Thoracic aorta (tissue), 2 donors: ENCODE measurements around the gene ARHGEF28. TPM values are rescaled to one million over a fixed set of nuclear protein-coding genes. Genes with fewer than 3 reads are reported as not detected.

Experiments
- ATAC-seq: fragments of 150-250 bp; one replicate; pipeline ENCODE4 v1.8.0; 2017; ENCODE audit warnings: low read depth; ENCODE audit not compliant: insufficient number of reproducible peaks, low FRiP score
- DNase-seq: peaks from one replicate; pipeline ENCODE4 v3.0.0-alpha.2; 2020; ENCODE audit warnings: low spot score
- H3K27ac ChIP-seq, 2 donors: fragments of 200-600 bp; sonication (generic); 1 replicate in 1 of 2; 2 replicates in 1 of 2; pipeline ENCODE4 v1.5.1; 2016; ENCODE audit warnings: mild to moderate bottlenecking in 2 of 2, moderate library complexity in 2 of 2
- H3K27me3 ChIP-seq: fragments of 200-600 bp; sonication (generic); replicated peaks from 2 replicates; pipeline ENCODE4 v1.6.0; 2016; ENCODE audit warnings: mild to moderate bottlenecking; ENCODE audit not compliant: insufficient read depth
- H3K36me3 ChIP-seq: fragments of 200-600 bp; sonication (generic); one replicate; pipeline ENCODE4 v1.5.1; 2016
- H3K4me1 ChIP-seq, 2 donors: fragments of 200-600 bp; sonication (generic); 1 replicate in 1 of 2; 2 replicates in 1 of 2; pipeline versions ENCODE4 v1.5.1 to v1.6.0; 2016; ENCODE audit warnings: low read depth in 2 of 2, mild to moderate bottlenecking in 1 of 2; ENCODE audit not compliant: control insufficient read depth in 1 of 2
- H3K4me3 ChIP-seq: fragments of 200-600 bp; sonication (generic); 2 replicates; pipeline ENCODE4 v1.5.1; 2016; ENCODE audit warnings: mild to moderate bottlenecking
- H3K9me3 ChIP-seq: fragments of 200-600 bp; sonication (generic); 2 replicates; pipeline ENCODE4 v1.5.1; 2016
- total RNA-seq, 2 donors: library from RNA; depleted of rRNA; stranded (reverse); fragments of >200 nt; gene quantifications; one replicate each; pipeline versions ENCODE4 v1.1.0 to v1.2.3, GENCODE V29; 2016
- TF ChIP-seq, protein P1 (sequence below): fragments of 200-600 bp; sonication (generic); IDR thresholded peaks from one replicate; pipeline ENCODE4 v1.5.1; 2019; ENCODE audit warnings: antibody characterized with exemption

Gene ARHGEF28
- total RNA-seq, 2 donors from 2014 or later: 35.5 to 40.8 TPM

DNA sequence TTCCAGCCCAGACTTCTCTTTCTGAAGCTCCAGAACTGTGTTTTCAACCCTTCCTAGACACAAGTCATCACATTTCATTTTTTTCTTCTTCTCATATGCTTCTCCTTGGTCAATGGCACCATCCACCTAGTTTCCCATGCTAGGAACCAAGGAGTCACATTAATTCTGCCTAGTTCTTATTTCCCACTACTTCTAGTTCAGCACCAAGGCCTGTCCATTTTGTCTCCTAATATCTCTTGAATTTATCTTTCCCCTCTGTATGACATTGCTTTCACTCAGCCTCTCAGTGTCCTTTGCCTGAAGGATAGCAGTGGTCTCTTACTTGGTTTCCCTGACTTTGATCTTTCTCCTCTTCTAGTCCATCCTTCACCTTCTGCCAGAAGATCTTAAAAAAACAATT is 38.8 kb downstream of the ARHGEF28 start:
- H3K27me3 ChIP-seq: no peaks in the 10 kb centered on the region
- TF ChIP-seq, protein P1, sequence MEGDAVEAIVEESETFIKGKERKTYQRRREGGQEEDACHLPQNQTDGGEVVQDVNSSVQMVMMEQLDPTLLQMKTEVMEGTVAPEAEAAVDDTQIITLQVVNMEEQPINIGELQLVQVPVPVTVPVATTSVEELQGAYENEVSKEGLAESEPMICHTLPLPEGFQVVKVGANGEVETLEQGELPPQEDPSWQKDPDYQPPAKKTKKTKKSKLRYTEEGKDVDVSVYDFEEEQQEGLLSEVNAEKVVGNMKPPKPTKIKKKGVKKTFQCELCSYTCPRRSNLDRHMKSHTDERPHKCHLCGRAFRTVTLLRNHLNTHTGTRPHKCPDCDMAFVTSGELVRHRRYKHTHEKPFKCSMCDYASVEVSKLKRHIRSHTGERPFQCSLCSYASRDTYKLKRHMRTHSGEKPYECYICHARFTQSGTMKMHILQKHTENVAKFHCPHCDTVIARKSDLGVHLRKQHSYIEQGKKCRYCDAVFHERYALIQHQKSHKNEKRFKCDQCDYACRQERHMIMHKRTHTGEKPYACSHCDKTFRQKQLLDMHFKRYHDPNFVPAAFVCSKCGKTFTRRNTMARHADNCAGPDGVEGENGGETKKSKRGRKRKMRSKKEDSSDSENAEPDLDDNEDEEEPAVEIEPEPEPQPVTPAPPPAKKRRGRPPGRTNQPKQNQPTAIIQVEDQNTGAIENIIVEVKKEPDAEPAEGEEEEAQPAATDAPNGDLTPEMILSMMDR: no peak
- ATAC-seq: no peak
- H3K9me3 ChIP-seq: no peaks in the 10 kb centered on the region
- no peak for DNase-seq
- H3K4me3 ChIP-seq: no peak overlapping the region
- H3K27ac ChIP-seq: no peak overlapping the region
- no peaks in the 10 kb centered on the region for H3K36me3 ChIP-seq
- peaks cover 0 to 10% of the 10 kb centered on the region in 2 donors for H3K4me1 ChIP-seq

DNA sequence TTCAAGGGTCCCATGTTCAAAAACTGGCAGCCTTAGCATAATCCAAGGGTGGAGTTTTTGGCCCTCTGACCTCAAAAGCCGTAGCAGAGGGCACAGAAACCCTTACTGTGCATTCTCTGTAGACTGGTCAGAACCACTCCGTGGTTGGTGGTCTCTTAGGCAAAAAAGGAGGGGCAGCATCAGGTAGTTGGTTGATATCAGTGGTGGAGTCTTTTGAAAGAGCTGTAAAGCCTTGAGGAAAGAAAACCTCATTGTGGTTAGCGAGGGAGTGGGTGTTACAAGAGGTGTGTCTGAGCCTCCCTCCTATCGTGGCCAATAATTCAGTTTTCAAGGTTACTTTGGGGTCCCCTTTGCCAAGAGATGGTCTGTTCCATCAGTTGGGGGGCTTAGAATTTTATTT is 40.9 kb downstream of the ARHGEF28 start:
- peaks cover 2 to 21% of the 10 kb centered on the region in 2 donors for H3K4me1 ChIP-seq
- H3K27me3 ChIP-seq: no peaks in the 10 kb centered on the region

DNA sequence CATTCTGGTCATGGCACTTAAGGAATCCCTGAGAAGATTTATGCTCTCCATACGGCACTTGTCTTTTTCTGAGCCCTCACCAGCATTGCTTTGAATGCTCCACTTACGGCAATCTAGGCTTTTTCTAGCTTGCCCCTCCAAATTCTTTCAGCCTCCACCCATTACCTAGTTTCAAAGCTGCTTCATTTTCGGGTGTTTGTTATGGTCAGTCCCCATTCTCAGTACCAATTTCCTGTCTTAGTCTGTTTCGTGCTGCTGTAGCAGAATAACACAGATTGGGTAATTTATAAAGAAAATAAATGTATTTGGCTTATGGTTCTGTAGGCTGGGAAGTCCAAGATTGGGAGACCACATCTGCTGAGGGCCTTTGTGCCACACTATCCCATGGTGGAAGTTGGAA is 42.0 kb downstream of the ARHGEF28 start:
- no peaks in the 10 kb centered on the region for H3K9me3 ChIP-seq
- peaks cover 11 to 28% of the 10 kb centered on the region in 2 donors for H3K4me1 ChIP-seq

More for the DNA sequence above, 40.9 kb downstream of the ARHGEF28 start:
- TF ChIP-seq, protein P1: no peak
- Histone ChIP-seq H3K36me3 (no peaks in the 10 kb centered on the region), H3K4me3 (no peak overlapping the region), H3K27ac (no peak overlapping the region), H3K9me3 (no peaks in the 10 kb centered on the region)
- ATAC-seq: no peak
- DNase-seq: no peak

DNA sequence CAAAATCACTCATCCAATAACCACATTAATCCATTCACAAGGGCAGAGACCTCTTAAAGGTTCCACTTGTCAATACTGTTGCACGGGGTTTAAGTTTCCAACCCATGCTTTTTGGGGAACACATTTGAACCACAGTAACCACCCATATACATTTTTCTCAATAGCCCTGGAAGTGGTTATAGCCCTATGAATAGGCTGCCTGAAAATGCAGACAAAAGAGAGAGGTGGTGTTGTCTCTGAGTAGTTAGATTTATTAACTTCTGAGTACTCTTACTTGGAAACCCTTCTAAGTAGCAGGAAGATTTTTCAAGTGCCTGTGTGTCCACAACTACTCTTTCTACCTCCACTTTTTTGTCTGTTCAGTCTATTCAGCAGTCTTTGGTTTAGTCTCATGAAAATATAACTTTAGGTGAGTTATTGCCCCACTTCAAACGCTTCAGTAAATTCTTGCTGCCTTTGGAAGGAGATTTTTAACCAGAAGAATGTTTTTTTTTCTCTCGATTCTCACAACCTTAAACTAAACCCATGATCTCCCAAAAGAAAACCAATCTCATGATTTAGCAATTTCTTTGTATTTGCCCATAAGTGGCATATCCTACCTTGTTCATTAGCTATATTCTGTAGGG is 42.6 kb downstream of the ARHGEF28 start:
- DNase-seq (no peak), ATAC-seq (no peak)
- Histone ChIP-seq H3K4me1 (peaks cover 16 to 31% of the 10 kb centered on the region in 2 donors), H3K9me3 (no peaks in the 10 kb centered on the region), H3K36me3 (no peaks in the 10 kb centered on the region), H3K27me3 (no peaks in the 10 kb centered on the region), H3K27ac (no peak overlapping the region), H3K4me3 (no peak overlapping the region)
- TF ChIP-seq, protein P1: no peak

More for the DNA sequence above, 42.0 kb downstream of the ARHGEF28 start:
- Histone ChIP-seq H3K27me3 (no peaks in the 10 kb centered on the region), H3K27ac (no peak overlapping the region), H3K4me3 (no peak overlapping the region), H3K36me3 (no peaks in the 10 kb centered on the region)
- DNase-seq: no peak
- TF ChIP-seq, protein P1: no peak
- no peak for ATAC-seq

DNA sequence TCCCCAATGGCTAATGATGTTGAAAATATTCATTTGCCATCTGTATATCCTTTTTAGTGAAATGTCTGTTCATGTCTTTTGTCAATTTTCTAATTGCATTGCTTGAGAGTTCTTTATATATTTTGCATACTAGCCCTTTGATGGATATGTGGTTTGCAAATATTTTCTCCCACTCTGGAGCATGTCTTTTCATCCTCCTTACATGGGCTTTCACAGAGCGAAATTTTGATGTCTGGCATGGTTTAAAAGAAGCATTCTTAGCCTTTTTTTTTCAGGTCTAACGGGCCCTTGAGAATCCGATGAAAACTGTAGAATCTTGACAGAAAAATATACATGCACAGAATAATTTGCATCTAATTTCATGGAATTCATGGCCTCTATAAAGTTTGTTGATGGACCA is 44.7 kb downstream of the ARHGEF28 start:
- Histone ChIP-seq H3K27ac (no peak overlapping the region), H3K9me3 (no peaks in the 10 kb centered on the region), H3K4me1 (peaks cover 28 to 43% of the 10 kb centered on the region in 2 donors), H3K27me3 (no peaks in the 10 kb centered on the region), H3K4me3 (no peak overlapping the region), H3K36me3 (no peaks in the 10 kb centered on the region)
- TF ChIP-seq, protein P1: no peak
- DNase-seq (no peak), ATAC-seq (no peak)
